Activated CD4-positive, alpha-beta T cell treated with anti-CD3 and anti-CD28 coated beads, Interleukin-2, amount 50 U/mL, for 16 hours (primary cell): Measurements from ENCODE around the gene XAF1.
"Not testable (repeated sequence)": the region's sequence is repeated elsewhere in the genome, so short reads cannot be mapped to it uniquely, and the experiment has no call there.

ENCODE experiments used
- DNase-seq: peaks from one replicate; pipeline ENCODE4 v3.0.0-alpha.2; 2020

The XAF1 gene

DNA sequence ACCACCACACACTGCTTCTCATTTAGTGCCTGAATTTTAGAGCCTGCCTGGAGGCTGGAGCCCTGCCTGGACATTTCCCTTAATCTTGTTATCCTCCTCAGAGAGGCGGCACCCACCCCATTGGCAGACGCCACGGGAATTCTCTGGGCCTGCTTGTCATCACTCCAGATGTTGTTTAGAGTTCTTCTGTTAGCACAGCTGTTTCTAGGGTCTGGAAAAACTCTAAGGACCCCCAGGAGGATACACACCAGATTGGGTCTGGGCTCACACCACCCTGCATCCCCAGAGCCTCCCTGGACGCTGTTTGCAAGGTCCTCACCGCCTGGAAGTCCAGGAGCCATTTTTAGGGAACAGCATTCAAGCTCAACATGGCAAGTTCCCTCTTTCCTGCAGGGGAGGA lies 565 bp upstream of the XAF1 start:
- DNase-seq: no peak

DNA sequence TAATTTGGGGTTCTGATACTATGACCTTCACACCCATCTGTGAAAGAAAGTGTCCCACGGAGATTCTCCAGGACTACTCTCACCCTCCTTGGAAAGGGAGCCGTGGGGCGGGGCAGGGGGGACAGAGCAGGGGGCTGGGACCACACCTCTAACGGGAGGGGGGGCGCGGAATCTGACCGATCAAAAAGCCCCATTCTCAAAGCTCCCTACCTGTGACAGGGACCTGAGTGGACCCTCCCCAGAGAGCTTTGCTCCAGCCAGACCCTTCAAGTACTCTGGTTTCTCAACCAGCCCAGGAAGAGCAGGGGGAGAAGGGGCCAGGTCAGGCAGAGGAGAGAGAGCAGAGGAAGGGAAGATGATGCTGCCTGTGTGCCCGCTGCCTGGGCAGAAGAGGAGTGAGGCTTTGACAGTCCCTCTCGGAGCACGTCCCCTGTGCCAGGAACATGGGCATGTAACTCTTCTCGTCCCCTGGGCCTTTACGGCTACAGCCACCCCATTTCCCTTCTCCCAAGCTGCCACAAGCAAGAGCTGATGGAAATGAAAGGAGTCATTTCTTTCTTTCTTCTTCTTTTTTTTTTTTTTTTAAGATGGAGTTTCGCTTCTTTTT lies 682 bp downstream of the XAF1 start:
- DNase-seq: no peak

DNA sequence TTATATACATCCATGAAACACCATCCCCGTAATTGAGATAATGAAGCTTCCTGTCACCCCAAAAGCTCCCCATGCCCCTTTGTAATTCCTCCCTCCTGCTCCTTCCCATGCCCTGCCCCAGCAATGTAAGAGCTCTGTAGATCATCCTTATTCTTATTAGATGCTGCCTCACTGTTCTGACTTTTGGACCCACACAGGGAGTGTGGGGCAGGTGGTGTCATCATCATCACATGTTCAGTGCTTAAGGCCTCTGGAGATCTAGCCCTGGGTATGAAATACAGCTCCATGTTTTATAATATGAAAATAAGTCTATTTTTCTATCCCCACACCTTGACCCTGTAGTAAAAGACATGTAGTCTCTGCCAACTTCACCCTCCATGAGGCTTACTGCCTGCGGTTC lies 1.9 kb downstream of the XAF1 start:
- DNase-seq: no peak

DNA sequence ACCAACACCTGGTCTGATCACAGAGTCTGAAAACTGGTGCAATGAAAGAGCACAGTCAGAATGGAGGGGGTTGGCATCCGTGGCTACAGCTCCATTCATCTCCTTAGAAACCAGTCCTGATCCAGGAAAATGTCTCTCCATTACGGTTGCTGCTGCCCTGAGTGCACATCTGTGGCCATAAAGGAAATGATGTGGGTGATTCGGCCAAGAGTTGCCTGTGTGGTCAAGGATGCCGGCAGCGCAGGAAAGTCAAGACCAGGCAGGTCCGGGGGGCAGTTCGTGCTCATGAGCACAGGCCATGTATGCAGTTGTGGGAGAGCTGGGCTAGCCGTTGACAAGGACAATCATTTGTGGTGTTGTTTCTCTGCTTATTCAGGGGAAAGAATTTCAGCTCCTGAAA lies 5.9 kb downstream of the XAF1 start:
- DNase-seq: no peak

DNA sequence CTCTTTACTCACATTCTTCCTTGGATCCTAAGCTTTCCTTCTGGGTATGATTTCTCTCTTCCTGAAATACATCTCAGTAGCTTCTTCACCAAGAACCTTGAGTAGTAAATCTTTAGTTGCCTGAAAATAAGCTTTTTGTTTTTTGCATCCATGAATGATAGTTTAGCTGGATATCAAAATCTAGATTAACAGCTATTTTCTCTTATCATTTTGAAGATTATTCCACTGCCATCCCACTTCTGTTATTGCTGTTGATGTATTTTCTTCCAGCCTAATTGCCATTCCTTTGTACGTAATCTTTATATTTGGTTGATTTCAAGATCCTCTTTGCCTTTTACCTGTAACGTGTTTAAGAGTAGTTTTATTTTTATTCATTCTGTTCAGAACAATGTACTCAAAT lies 12.6 kb downstream of the XAF1 start:
- no peak for DNase-seq

DNA sequence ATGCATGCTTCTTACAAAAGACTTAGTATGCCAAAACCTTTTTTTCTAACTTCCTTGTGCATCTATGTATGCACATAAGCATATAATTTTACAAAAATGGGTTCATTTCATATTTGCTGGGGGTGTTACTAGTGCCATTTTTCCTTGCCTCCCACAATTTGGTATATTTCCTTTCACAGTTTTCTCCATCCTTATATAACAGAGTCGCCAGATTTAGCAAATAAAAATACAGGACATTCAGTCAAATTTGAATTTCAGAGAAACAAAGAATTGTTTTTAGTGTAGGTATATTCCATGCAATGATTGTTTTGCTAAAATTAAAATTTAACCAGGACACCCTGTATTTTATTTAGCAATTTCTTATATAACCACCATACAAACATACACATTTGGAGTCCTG lies 16.2 kb downstream of the XAF1 start:
- DNase-seq: no peak

DNA sequence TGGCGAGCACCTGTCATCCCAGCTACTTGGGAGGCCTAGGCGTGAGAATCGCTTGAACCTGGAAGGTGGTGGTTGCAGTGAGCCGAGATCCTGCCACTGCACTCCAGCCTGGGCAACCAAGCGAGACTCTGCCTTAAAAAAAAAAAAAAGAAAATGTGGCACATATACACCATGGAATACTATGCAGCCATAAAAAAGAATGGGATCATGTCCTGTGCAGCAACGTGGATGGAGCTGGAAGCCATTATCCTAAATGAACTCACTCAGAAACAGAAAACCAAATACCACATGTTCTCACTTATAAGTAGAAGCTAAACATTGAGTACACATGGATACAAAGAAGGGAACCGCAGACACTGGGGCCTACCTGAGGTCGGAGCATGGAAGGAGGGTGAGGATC lies 19.1 kb downstream of the XAF1 start:
- not testable (repeated sequence) for DNase-seq

DNA sequence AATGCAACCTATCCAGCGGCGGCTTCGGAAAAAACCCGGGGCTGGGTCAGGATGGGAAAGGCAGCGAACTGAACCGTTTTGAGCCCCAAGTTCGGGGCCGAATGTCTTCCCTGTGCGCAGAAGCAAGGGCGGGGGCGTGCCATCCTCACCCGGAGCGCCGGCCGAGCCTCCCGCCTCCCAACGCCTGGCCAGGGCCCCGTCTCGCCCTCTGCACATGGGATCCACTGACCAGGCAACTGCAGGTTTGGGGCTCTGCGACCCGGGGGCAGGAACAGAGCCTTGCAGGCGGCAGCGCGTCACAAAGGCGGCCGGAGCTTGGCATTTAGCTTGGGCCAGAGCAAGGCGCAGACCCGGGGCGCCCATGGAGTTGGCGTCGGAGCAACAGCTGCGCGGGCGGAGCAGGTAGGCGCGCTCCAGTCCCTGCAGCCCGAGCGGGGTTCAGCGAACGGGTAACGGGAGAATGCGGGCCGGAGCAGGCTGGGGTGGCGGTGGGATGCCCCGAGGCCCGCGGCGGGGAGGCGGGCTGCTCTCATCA lies 20.1 kb downstream of the XAF1 start, which contains the start of gene FBXO39:
Gene FBXO39, plus strand, starts transcription at position 345 of the 535 bp plus-strand sequence. CDS start 3,654 bp downstream, outside the sequence.
- no peak for DNase-seq

DNA sequence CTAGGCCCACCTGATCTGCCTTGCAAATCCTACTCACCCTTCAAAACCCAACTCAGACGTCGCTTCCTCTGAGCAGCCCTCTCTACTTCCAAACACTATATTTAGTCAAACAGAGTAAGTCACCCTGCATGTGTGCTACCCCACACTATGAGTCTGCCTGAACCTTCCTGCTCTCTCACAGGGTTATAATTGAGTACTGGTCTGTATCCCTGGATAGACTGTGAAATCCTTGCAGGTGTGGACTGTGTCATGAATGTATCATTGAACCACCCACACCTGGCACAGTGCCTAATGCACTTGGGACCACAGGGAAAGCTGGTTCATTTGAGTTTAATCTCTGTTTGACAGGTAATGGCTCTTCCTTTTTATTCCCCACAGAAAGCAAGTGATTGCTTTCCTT lies 23.6 kb downstream of the XAF1 start:
- DNase-seq: no peak

DNA sequence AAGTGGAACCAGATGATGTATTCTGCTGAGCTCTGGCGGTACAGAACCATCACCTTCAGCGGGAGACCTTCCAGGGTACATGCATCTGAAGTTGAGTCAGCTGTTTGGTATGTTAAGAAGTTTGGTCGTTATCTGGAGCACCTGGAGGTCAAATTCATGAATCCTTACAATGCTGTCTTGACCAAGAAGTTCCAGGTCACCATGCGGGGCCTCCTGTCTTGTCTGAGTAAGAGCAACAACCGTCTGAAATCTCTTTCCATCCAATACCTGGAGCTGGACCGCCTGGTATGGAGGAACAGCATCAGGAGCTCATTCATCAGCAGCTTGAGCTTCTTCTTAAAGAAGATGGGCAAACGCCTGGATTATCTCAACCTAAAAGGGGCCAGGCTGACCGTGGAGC lies 24.2 kb downstream of the XAF1 start:
- no peak for DNase-seq

DNA sequence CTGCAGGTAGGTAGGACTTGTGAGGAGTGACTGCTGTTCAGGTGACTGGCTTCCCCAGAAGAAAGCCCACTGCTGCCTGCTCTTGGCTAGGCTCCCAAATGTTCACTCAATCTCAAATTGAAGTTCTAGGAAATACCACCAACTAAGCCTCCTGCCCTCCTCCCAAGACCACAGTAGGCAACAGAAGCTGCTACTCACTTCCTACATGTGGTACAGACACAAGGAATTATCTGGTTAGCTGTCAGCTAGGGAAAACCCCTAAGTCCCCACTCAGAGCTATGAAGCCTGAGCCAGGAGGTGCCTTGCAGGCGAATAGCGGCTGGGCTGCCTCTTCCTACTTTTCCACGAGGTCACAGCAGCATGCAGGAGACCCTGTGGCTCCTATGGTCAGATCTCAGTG lies 25.0 kb downstream of the XAF1 start:
- DNase-seq: peak; percentile 11

DNA sequence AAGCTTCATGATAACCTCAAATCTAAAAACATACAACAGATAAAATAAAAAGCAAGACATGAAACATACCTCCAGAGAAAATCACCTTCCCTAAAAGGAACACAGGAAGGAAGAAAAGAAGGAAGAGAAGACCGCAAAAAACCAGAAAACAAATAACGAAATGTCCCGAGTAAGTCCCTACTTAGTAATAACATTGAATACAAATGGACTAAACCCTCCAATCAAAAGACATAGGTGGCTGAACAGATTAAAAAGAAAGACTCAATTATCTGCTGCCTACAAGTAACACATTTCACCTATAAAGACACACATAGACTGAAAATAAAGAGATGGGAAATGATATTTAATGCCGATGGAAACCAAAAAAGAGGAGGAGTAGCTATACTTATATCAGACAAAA lies 26.4 kb downstream of the XAF1 start:
- DNase-seq: no peak

DNA sequence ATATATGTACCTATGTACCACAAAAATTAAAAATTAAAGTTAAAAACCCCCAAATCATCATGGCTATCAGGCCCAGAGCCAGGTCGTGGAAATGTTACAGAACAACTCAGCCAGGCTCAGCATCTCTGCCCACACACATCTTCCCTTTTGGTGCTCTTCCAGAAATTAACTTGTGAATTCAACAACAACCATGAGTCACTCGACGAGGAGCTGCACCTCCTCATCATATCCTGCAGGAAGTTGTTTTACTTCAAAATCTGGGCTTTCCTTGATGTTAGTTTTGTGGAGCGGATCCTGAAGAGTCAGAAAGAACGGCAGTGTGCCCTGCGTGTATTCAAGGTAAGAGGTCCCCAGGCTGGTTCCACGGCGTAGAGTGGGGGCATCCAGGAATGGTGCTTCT lies 30.8 kb downstream of the XAF1 start:
- DNase-seq: no peak

DNA sequence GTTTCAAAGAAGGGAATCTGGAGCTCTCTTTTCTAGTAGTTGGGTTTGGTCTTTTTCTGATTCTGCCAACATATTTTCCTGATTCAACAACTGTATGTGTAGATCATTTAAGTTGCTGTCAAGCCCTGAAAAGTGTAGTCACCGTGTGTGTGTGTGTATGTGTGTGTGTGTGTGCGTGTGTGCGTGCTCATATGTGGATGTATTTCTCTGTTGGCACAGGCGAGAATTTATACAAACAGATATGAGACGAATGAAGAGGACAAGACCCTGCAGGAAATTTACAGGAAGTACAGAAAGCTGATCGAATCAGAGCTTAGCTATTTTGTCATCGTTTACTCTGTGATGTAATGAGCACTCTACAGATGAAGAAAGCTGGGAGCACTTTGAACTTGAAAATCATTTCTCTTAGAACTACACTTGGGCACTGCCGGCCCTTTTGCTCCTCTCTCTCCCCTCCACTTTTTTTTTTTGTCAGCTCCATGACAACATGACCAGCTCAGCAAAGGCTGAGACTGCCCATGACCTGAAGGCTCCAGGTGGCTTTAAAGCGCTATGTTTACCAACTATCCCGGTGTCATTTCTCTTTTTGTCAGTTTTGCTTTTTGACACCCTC lies 31.3 kb downstream of the XAF1 start:
- no peak for DNase-seq

DNA sequence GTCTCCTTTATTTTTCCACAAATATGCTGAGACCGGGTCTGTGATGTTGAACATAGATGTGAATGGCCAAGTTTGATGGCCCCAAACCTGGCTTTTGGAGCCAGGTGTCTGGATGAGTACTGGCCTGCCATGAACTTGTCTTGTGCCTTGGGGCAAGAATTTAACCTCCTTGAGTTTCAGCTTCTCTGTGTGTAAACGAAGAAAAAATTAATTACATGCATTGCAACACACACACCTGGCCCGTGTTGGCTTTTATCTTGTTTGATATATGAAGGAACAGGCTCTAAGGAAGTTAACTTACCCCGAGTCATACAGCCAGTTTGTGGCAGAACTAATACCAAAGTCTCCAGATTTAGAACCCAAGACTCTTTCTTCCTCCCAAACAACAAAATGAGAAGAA lies 33.3 kb downstream of the XAF1 start:
- no peak for DNase-seq

DNA sequence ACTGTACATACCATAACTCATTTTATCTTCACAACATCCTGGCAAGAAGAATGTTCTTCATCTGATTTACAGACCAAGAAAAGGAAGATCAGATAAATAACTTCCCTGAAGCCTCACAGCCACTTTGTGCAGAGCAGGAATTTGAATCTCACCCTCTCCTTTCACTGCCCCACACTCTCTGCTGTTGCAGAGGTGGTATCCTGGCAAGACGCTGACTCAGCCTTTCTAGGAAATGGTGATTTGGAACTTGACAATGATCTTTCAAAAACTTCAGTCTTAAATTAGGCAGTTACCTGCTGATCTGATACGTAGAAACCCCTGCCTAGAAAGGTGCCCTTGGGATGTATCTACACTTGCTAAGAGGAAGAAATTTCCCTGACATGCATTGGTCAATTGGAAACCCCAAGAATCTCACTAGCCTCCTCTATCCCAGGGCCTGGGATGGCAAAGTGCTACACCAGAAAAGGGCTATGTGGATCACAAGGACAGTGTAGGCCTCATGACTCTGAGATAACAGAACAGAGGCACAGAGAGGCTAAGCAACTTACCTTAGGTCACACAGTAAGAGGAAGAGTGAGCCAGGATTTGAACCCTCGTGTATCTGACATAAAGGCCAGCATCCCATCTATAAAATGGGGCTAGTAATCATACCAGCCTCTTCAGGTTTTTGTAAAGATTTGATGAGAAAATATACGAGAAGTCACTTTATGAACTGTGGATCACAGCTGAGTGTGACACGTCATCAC lies 38.1 kb downstream of the XAF1 start:
- no peak for DNase-seq

DNA sequence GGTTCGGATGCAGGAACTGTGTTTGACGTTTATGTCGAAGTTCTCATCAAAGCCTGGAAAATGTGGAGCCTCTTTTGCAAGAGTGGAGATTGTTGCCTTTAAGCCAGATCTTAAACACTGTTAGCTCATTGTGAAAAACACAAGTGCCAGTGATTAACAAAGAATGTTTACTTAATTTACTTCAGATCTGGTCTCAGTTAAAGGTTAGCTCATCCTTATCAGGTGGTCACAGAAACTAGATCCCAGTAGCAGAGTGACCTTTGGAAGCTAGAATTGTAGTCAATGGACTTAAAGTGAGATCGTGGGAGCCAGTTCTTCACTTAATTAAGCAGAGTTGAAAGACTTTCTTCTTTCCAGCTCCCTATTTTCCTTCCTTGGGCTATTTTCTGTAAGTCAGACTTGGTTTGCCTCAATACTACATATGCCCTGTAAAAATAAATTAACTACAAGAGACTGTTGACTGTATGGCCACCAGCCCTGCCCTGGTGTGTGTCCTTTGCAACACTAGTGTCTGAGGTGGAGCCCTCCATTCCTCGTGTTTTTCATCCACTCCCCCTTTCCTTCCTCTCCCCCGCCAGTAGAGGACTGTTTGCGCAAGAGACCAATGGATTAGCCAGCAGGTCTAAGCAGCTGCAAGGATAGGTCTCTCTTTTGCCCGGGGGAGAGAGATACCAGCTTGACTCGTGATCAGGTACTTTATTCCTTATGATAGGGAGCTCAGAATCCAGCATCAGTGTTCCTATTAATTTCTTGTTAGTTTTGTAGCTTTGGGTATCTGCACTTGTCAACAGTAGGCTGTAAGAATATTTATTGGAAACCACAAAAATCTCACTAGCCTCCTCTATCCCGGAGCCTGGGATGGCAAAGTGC lies 40.4 kb downstream of the XAF1 start:
- DNase-seq: no peak

DNA sequence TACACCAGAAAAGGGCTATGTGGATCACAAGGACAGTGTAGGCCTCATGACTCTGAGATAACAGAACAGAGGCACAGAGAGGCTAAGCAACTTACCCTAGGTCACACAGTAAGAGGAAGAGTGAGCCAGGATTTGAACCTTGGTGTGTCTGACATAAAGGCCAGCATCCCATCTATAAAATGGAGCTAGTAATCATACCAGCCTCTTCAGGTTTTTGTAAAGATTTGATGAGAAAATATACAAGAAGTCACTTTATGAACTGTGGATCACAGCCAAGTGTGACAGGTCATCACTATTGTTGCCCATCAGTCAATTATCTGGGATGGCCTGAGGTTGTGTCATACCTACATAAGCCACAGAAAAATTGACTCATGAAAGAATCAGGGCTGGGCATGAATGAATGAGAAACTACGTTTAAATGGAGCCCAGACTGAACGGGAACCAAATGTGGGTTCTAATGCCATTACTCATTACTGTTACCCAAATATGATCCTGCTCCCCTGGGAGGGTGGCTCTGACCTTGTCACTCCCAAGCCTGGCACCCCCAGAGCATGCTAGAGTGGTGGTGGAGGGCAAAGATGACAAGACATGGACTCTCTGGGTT lies 41.1 kb downstream of the XAF1 start:
- no peak for DNase-seq

DNA sequence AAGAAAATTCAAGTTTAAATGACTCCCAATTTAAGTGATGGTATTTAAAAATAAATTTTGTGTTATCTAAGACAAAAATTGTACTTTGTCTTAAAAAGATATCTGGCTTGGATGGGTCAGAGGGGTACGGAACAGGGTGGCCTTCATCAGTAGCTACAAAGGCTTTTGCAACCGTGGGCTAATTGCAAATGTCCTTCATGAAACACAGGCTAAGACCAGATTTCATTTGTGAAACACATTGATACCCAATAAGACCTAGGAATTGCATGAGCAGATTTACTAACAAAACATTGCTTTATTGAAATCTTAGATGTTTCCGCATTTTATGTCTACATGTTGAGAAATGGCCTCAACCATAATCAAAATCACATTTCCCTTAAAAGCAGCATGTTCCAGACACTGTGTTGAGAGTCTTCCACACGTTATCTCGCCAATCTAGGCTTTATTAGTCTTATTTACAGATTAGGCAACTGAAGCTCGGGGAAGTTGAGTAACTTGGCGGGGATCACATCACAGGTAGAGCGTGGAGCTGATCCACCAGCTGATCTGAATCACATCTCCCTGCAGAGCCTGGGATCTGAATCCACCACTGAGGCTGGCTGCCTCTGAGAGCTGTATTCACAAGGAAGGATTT lies 42.0 kb downstream of the XAF1 start:
- DNase-seq: no peak

DNA sequence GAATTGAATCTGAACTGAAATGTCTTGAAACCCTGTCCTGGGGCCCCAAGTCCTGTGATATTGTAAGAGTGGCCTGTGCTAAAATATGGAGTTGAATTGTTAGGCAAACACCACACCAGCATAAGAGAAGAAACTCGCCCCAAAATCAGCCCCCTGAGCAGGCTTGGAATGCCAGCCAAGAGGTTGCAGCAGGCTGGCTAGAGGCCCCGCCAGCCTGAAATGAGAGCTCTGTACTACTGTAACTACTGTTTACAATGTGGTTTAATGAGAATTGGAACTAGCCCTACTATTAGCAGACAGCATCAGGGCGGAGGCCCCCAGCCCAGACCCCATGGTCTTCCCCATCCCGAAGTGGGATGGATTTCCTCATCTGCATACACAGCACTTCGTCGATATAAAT lies 43.9 kb downstream of the XAF1 start:
- DNase-seq: no peak

DNA sequence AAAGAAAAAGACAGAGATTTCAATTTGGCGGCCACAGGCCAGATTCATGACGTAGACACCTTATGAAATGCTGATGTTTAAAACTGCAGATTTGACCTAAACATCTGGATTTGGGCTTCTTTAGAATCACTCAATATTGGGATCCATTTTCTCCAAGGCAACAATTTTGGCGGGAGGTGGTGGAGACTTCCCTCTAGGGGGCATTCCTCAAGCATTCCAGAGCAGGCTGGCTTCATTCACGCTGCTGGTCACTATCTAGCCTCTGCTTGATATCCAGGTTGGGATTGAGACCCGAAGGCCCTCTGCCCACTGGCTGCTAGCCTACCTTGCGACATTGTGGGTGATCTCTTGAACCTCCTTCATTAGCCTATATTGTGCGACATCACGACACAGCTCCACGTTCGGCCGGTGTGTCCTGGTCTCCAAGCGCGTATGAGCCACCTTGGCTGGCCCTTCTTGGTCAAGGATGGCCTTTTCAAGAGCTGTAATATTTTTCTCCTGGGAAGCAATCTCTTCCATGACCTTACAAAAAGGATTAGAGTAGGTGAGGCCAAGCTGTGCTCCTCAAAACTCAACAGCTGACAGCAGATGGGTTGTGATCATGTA lies 44.7 kb downstream of the XAF1 start:
- no peak for DNase-seq

DNA sequence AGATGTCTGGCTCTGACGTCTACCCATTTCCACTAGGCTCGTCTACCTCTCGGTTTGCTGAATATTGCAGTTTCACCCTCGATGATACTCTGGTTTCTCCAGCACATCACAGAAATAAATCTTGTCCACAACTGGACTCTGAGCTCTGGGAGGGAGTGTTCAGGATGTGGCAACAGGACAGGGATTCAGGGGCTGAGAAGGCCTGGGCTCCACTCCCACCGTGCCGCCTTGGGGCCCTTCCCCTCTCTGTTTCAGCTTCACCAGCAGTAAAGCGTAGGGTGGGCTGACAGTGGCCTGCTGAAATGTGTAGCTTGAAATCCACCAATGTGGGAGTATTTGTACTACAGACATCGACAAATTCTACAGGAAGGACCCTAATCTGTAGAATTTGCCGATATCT lies 55.7 kb downstream of the XAF1 start:
- DNase-seq: no peak
